SHP77 treated with DMSO at 0.1 percent for 48 hours (cell line): ENCODE measurements around the gene MRPL38.
"Not testable (repeated sequence)": the region's sequence is repeated elsewhere in the genome, so short reads cannot be mapped to it uniquely, and the experiment has no call there.

ENCODE experiments used
- DNase-seq: peaks from one replicate; lab custom pipeline; 2025; lab: John Stamatoyannopoulos, UW

The MRPL38 gene

DNA sequence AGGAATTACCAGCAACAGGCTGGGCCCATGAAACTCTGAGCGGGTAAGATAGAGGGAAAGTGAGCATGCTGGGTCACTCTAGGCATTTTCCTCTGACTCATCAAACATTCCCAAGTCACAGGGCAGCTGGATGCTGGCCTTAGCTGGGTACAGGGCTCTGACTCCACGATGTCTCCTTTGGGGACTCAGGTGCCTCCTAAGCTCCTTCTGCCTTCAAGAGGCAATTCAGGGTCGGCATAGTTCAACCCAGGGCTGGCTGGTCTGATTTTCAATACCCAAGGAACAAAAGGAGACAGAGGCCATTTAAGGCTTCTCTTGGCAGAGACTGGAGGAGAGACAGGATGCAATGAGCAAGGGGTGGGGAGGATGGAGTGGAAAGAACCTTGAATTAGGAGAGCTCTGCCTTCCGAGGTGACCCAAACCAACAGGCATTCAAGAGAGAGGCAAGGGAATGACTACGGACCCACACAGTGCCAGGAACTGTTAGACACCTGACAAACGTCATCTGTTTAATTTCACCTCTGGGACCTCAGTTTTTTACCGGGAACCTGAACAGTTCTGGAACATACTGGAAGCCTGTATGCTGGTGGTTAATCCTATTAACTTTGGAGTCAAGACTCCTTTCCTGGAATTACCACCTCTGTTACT lies 50.5 kb downstream of the MRPL38 start:
- DNase-seq, result no peak

DNA sequence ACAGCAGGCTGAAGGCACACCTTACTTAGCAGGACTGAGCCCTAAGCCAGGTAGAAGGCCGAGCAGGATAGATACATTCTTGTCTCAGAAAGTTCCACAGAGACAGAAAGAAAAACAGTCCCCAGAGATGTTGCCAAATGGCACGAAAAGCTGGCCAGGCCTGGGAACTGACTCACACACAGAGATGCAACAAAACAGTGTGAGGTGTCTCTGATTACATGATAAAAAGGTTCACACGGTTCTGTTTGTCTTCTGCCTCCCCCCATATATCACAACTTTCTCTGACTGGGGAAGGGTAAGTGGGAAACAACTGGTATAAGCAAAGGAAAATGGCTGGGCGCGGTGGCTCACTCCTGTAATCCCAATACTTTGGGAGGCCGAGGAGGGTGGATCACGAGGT lies 51.3 kb downstream of the MRPL38 start:
- DNase-seq, result no peak

DNA sequence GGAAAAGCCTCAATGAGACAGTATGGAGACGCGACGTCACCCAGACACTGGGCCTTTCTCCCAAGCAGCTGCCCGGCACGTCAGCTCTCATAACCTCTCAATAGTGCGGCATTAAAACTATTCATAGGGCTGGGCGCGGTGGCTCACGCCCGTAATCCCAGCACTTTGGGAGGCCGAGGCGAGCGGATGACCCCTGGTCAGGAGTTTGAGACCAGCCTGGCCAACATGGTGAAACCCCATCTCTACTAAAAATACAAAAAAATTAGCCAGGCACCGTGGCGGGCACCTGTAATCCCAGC lies 53.0 kb downstream of the MRPL38 start:
- not testable (repeated sequence) for DNase-seq

DNA sequence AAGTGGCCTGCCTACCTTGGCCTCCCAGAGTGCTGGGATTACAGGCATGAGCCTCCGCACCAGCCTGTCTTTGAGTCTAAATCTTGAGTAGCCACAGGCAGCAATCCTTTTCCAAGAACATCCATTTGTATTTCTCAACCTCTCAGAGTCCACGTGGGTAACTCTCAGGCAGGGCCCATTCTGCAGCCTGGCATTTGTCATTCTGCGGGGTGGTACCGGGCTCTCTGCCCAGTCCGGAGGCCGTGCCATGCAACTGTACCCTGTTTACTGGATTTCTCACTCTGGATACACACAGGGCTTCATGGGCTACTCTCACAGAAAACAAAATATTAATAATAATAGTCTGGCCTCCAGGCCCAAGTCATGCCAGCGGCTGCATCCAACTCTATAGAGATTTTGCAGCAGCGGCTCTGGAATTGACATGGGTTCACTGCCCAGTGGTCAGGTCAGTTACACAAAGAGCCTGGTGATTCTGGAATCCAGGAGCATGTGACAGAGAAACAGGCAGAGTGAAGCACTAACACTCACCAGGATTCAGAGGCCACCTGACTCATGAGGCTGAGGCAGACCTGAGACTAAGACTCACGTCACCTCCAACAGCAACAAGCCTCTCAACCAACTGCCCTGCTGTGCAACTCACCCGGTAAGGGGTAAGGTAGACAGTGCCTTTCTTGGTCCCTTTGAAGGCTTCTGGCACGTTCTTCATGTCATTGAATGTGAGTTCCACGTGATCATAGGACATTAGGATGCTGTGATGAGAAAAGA lies 53.6 kb downstream of the MRPL38 start:
- DNase-seq, result no peak

DNA sequence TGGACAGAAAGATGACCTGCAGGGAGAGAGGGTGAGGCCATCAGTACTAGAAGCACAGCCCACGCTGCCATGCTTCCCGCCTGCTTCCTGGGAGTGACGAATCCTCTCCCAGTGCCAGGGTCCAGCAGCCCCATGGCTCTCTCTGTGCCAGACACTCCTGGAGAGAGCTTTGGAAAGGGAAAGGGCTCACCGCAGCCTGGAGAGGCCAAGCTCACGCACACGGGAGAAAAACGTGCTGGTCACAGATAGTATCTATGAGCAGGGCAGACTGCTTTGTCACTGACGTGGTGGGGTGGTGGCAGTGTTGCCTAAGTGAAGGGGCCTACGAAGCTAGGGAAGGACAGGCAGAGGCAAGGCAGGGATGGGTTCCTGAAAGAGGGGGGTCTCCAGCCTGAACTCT lies 55.0 kb downstream of the MRPL38 start:
- no peak for DNase-seq

DNA sequence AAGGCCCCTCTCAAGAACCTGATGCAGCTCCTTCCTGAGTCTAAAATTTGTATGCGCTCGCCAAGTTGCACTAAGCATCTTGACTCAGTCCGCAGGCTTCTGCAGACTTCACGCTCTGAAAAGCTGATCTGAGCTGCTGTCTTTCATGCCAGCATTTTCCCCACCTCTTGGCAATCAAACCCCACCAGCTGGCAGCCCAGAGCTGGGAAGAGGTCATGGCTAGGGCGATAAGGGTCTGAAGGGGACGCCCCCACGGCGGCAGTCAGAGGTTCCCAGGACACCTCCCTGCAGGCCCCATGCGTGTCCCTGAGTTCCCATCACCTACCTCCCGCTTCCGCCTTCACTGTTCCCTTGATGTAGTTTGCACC lies 55.4 kb downstream of the MRPL38 start:
- DNase-seq, result no peak
